ENCODE measurements around the gene FRAT2. TPM values are rescaled to one million over a fixed set of nuclear protein-coding genes. Genes with fewer than 3 reads are reported as not detected.

Gene FRAT2
- total RNA-seq, 1 donor from 2014 or later: 11.3 TPM

DNA sequence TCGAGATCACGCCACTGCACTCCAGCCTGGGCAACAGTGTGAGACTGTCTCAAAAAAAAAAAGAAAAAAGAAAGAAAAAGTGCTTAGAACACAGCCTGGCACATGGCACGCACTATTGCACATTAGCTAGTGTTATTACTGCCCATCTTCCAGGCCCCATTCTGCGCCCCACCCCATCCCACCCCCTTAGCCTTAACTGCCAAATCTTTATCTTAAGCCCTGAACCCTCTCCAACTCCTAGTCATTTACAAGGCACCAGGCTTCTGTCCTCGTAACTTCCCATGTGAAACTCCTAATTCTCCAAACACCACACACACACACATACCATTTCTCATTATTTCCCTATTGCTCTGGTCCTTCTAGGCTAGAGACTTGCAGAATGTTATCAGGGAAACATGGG, 4.8 kb downstream of the FRAT2 start:
- TF ChIP-seq CTCF (IDR thresholded peaks at IDR 0.05; ENCODE audit: insufficient read depth, low read length, severe bottlenecking): no peak
- DNase-seq (ENCODE audit: low read depth) (no peak), FAIRE-seq (no peak)
- Histone ChIP-seq H3K36me3 (ENCODE audit: control insufficient read depth, insufficient read depth, low read length) (no peaks in the 10 kb centered on the region), H3K27me3 (ENCODE audit: control insufficient read depth, insufficient read depth, low read length) (no peaks in the 10 kb centered on the region), H3K4me3 (ENCODE audit: low read depth, low read length) (no peak overlapping the region)

- FAIRE-seq (no peak), DNase-seq (ENCODE audit: low read depth) (no peak)
- TF ChIP-seq CTCF (IDR thresholded peaks at IDR 0.05; ENCODE audit: insufficient read depth, low read length, severe bottlenecking): no peak
- Histone ChIP-seq H3K27me3 (ENCODE audit: control insufficient read depth, insufficient read depth, low read length) (no peaks in the 10 kb centered on the region), H3K36me3 (ENCODE audit: control insufficient read depth, insufficient read depth, low read length) (no peaks in the 10 kb centered on the region), H3K4me3 (ENCODE audit: low read depth, low read length) (no peak overlapping the region)
Observed at GRCh38 chr10:97328646-97329453, 5.7 kb downstream of the FRAT2 start.

GRCh38 chr10:97327348-97328294, 6.9 kb downstream of the FRAT2 start:
- H3K4me3 ChIP-seq (ENCODE audit: low read depth, low read length): no peak overlapping the region
- no peak for FAIRE-seq
- no peak for DNase-seq (ENCODE audit: low read depth)
- no peaks in the 10 kb centered on the region for H3K27me3 ChIP-seq (ENCODE audit: control insufficient read depth, insufficient read depth, low read length)
- TF ChIP-seq CTCF (IDR thresholded peaks at IDR 0.05; ENCODE audit: insufficient read depth, low read length, severe bottlenecking): no peak
- H3K36me3 ChIP-seq (ENCODE audit: control insufficient read depth, insufficient read depth, low read length): no peaks in the 10 kb centered on the region

GRCh38 chr10:97325754-97326153, 8.8 kb downstream of the FRAT2 start:
- DNase-seq (ENCODE audit: low read depth) (no peak), FAIRE-seq (no peak)
- TF ChIP-seq CTCF (IDR thresholded peaks at IDR 0.05; ENCODE audit: insufficient read depth, low read length, severe bottlenecking): no peak
- no peaks in the 10 kb centered on the region for H3K27me3 ChIP-seq (ENCODE audit: control insufficient read depth, insufficient read depth, low read length)
- H3K4me3 ChIP-seq (ENCODE audit: low read depth, low read length): no peak overlapping the region
- H3K36me3 ChIP-seq (ENCODE audit: control insufficient read depth, insufficient read depth, low read length): no peaks in the 10 kb centered on the region

DNA sequence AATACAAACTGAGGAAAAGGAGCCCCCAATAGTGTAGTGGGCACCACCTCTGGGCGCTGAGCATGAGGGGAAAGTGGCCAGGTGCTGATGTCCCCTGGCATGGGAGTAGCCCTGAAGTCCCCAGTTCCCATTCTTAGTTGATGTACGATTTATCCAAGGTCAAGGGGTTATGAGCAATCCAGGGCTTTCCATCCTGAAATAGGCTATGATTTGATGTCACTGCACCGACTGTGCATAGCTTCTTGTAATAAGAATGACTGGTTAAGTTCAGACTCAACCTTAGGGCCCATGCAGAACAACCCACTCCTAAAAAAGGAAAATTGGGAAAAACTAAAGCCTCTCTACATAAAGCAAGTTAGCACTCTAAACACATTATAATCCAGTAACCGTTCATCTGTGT, 11.0 kb downstream of the FRAT2 start:
- TF ChIP-seq CTCF (IDR thresholded peaks at IDR 0.05; ENCODE audit: insufficient read depth, low read length, severe bottlenecking): no peak
- no peaks in the 10 kb centered on the region for H3K36me3 ChIP-seq (ENCODE audit: control insufficient read depth, insufficient read depth, low read length)
- no peak overlapping the region for H3K4me3 ChIP-seq (ENCODE audit: low read depth, low read length)
- H3K27me3 ChIP-seq (ENCODE audit: control insufficient read depth, insufficient read depth, low read length): no peaks in the 10 kb centered on the region
- DNase-seq (ENCODE audit: low read depth): no peak
- no peak for FAIRE-seq

Measured in bronchial epithelial cell (primary cell).